Mesenchymal stem cell (in vitro differentiated cells and primary cell): Measurements from ENCODE around the gene NANP.
"Not testable (repeated sequence)": the region's sequence is repeated elsewhere in the genome, so short reads cannot be mapped to it uniquely, and the experiment has no call there.

ENCODE experiments used
- DNase-seq: peaks from one replicate; pipeline ENCODE4 v3.0.0-alpha.2; 2013
- H2AFZ ChIP-seq: one replicate; pipeline ENCODE4 v1.6.1; 2013; ENCODE audit warnings: low read depth, mild to moderate bottlenecking, control low read depth, inconsistent platforms, low read length, moderate library complexity
- H2AK5ac ChIP-seq: 2 replicates; pipeline ENCODE4 v1.6.1; 2013; ENCODE audit warnings: low read length, moderate library complexity, mild to moderate bottlenecking, inconsistent platforms; ENCODE audit not compliant: severe bottlenecking
- H2BK120ac ChIP-seq: one replicate; pipeline ENCODE4 v1.6.1; 2013; ENCODE audit warnings: low read depth, mild to moderate bottlenecking, inconsistent platforms, low read length, moderate library complexity
- H2BK12ac ChIP-seq, 2 experiments: one replicate each; pipeline ENCODE4 v1.6.1; 2013; ENCODE audit warnings: inconsistent platforms in 2 of 2, low read length in 2 of 2, mild to moderate bottlenecking in 2 of 2, moderate library complexity in 2 of 2, control low read depth in 1 of 2
- H2BK15ac ChIP-seq: one replicate; pipeline ENCODE4 v1.6.1; 2013; ENCODE audit warnings: mild to moderate bottlenecking, low read depth, inconsistent platforms; ENCODE audit not compliant: poor library complexity, severe bottlenecking
- H2BK5ac ChIP-seq: 2 replicates; pipeline ENCODE4 v1.6.1; 2013; ENCODE audit warnings: low read depth, mild to moderate bottlenecking, low read length, control low read depth, inconsistent platforms; ENCODE audit not compliant: poor library complexity, severe bottlenecking
- H3K14ac ChIP-seq, 2 experiments: one replicate each; pipeline ENCODE4 v1.6.1; 2013; ENCODE audit warnings: inconsistent platforms in 2 of 2, low read length in 2 of 2, control low read depth in 1 of 2, mild to moderate bottlenecking in 1 of 2, moderate library complexity in 1 of 2
- H3K18ac ChIP-seq, 2 experiments: one replicate each; pipeline ENCODE4 v1.6.1; 2013; ENCODE audit warnings: inconsistent platforms in 2 of 2, low read length in 2 of 2, control low read depth in 1 of 2, low read depth in 1 of 2, mild to moderate bottlenecking in 1 of 2
- H3K23ac ChIP-seq, 2 experiments: one replicate each; pipeline ENCODE4 v1.6.1; 2013; ENCODE audit warnings: inconsistent platforms in 2 of 2, low read length in 2 of 2, mild to moderate bottlenecking in 2 of 2, moderate library complexity in 2 of 2, control low read depth in 1 of 2
- H3K27ac ChIP-seq: 2 replicates; pipeline ENCODE4 v1.5.1; 2013; ENCODE audit warnings: mild to moderate bottlenecking, moderate library complexity, low read length, control low read depth, inconsistent platforms; ENCODE audit not compliant: poor library complexity, severe bottlenecking
- H3K27me3 ChIP-seq, 2 experiments: 2 replicates each; pipeline versions ENCODE4 v1.6.1 to v1.7.0; 2013; ENCODE audit warnings: low read length in 2 of 2, mild to moderate bottlenecking in 2 of 2, moderate library complexity in 2 of 2, control low read depth in 1 of 2, inconsistent platforms in 1 of 2; ENCODE audit not compliant: control insufficient read depth in 1 of 2, insufficient read depth in 1 of 2
- H3K36me3 ChIP-seq, 2 experiments: 2 replicates each; pipeline versions ENCODE4 v1.6.1 to v1.7.0; 2013; ENCODE audit warnings: low read length in 2 of 2, control low read depth in 1 of 2, inconsistent platforms in 1 of 2, low read depth in 1 of 2, mild to moderate bottlenecking in 1 of 2; ENCODE audit not compliant: insufficient read depth in 2 of 2, control insufficient read depth in 1 of 2
- H3K4ac ChIP-seq, 2 experiments: one replicate each; pipeline ENCODE4 v1.6.1; 2013; ENCODE audit warnings: inconsistent platforms in 2 of 2, low read length in 2 of 2, mild to moderate bottlenecking in 2 of 2, moderate library complexity in 2 of 2, control low read depth in 1 of 2, low read depth in 1 of 2
- H3K4me1 ChIP-seq: 2 replicates; pipeline ENCODE4 v1.6.1; 2013; ENCODE audit warnings: low read depth, low read length, control low read depth; ENCODE audit not compliant: control insufficient read depth, insufficient read depth
- H3K4me2 ChIP-seq: 2 replicates; pipeline ENCODE4 v1.6.1; 2013; ENCODE audit warnings: low read length, mild to moderate bottlenecking, inconsistent platforms; ENCODE audit not compliant: poor library complexity, severe bottlenecking
- H3K4me3 ChIP-seq, 2 experiments: 2 replicates each; pipeline versions ENCODE4 v1.5.1 to v1.7.0; 2013; ENCODE audit warnings: low read length in 2 of 2, mild to moderate bottlenecking in 2 of 2, control low read depth in 1 of 2, low read depth in 1 of 2; ENCODE audit not compliant: insufficient read depth in 1 of 2
- H3K79me1 ChIP-seq: replicated peaks from 2 replicates; pipeline ENCODE4 v1.6.1; 2013; ENCODE audit warnings: mild to moderate bottlenecking, control low read depth, low read length, inconsistent platforms; ENCODE audit not compliant: poor library complexity, severe bottlenecking
- H3K9ac ChIP-seq: 2 replicates; pipeline ENCODE4 v1.7.0; 2013; ENCODE audit warnings: mild to moderate bottlenecking, low read length, moderate library complexity
- H3K9me3 ChIP-seq: 2 replicates; pipeline ENCODE4 v1.7.0; 2013; ENCODE audit warnings: mild to moderate bottlenecking, low read length; ENCODE audit not compliant: control insufficient read depth
- H4K8ac ChIP-seq: one replicate; pipeline ENCODE4 v1.6.1; 2013; ENCODE audit warnings: inconsistent platforms, mild to moderate bottlenecking, low read length, moderate library complexity
- H4K91ac ChIP-seq: one replicate; pipeline ENCODE4 v1.6.1; 2013; ENCODE audit warnings: mild to moderate bottlenecking, low read length, inconsistent platforms
- WGBS: methylation state at CpG from one replicate; pipeline ENCODE4 v1.1.7; 2013; ENCODE audit warnings: mixed read lengths; 5-methylcytosine and 5-hydroxymethylcytosine counted together

The NANP gene

GRCh38 chr20:25592135-25592852 lies 31.5 kb downstream of the NANP start:
- Histone ChIP-seq H3K79me1 (no peaks in the 10 kb centered on the region), H2AFZ (no peak overlapping the region), H2BK12ac (no peak overlapping the region), H3K23ac (no peak overlapping the region), H3K9ac (no peak overlapping the region), H3K4ac (no peak overlapping the region), H3K18ac (no peak overlapping the region), H3K27ac (no peak overlapping the region), H3K27me3 (no peaks in the 10 kb centered on the region), H4K91ac (no peak overlapping the region), H2BK5ac (no peak overlapping the region), H4K8ac (no peak overlapping the region), H3K14ac (no peak overlapping the region), H3K4me1 (peaks cover 2% of the 10 kb centered on the region), H3K4me3 (no peak overlapping the region), H2BK15ac (no peak overlapping the region), H2BK120ac (no peak overlapping the region), H2AK5ac (no peak overlapping the region), H3K9me3 (no peaks in the 10 kb centered on the region), H3K4me2 (no peak overlapping the region), H3K36me3 (no peaks in the 10 kb centered on the region)
- 72% methylated on average over 4 of the region's 9 CpGs for WGBS
- no peak for DNase-seq

- not testable (repeated sequence) for H3K79me1 ChIP-seq, H2BK120ac ChIP-seq, H4K8ac ChIP-seq, H3K23ac ChIP-seq, H3K27ac ChIP-seq, H2BK15ac ChIP-seq, H3K4ac ChIP-seq, H4K91ac ChIP-seq, H3K4me3 ChIP-seq, H3K27me3 ChIP-seq, H2AK5ac ChIP-seq, H2BK12ac ChIP-seq, H3K4me1 ChIP-seq, H3K36me3 ChIP-seq, H3K14ac ChIP-seq, H3K9me3 ChIP-seq, H3K4me2 ChIP-seq, DNase-seq, H3K18ac ChIP-seq, H2BK5ac ChIP-seq, H3K9ac ChIP-seq, H2AFZ ChIP-seq
- WGBS, result 100% methylated on average over 4 of the region's 4 CpGs
Measured at GRCh38 chr20:25590778-25591177, 33.0 kb downstream of the NANP start.

- Histone ChIP-seq H2BK12ac (no peak overlapping the region), H3K79me1 (peaks cover 7% of the 10 kb centered on the region), H2BK15ac (no peak overlapping the region), H3K36me3 (no peaks in the 10 kb centered on the region), H3K4me3 (no peak overlapping the region), H3K4me1 (peaks cover 9% of the 10 kb centered on the region), H3K27me3 (no peaks in the 10 kb centered on the region), H3K9me3 (no peaks in the 10 kb centered on the region), H2BK5ac (no peak overlapping the region), H3K27ac (no peak overlapping the region), H2AK5ac (no peak overlapping the region), H2AFZ (no peak overlapping the region), H2BK120ac (no peak overlapping the region), H3K18ac (no peak overlapping the region), H4K91ac (no peak overlapping the region), H3K4ac (no peak overlapping the region), H3K4me2 (no peak overlapping the region), H3K23ac (no peak overlapping the region), H3K9ac (no peak overlapping the region), H4K8ac (no peak overlapping the region), H3K14ac (no peak overlapping the region)
- DNase-seq, result no peak
- WGBS, result 98% methylated on average over 7 of the region's 7 CpGs
Measured at GRCh38 chr20:25588491-25588890, 35.3 kb downstream of the NANP start.

GRCh38 chr20:25587536-25587935 lies 36.3 kb downstream of the NANP start:
- Histone ChIP-seq H3K36me3 (no peaks in the 10 kb centered on the region), H2BK120ac (no peak overlapping the region), H2BK12ac (no peak overlapping the region), H3K18ac (no peak overlapping the region), H3K23ac (no peak overlapping the region), H2BK5ac (no peak overlapping the region), H3K4ac (no peak overlapping the region), H2AFZ (no peak overlapping the region), H4K91ac (no peak overlapping the region), H2BK15ac (no peak overlapping the region), H3K27ac (no peak overlapping the region), H4K8ac (no peak overlapping the region), H3K4me1 (peaks cover 9% of the 10 kb centered on the region), H3K14ac (no peak overlapping the region), H3K4me2 (no peak overlapping the region), H3K27me3 (no peaks in the 10 kb centered on the region), H3K4me3 (no peak overlapping the region), H3K9ac (no peak overlapping the region), H2AK5ac (no peak overlapping the region), H3K79me1 (peaks cover 7% of the 10 kb centered on the region), H3K9me3 (no peaks in the 10 kb centered on the region)
- WGBS, result 98% methylated on average over 5 of the region's 5 CpGs
- no peak for DNase-seq
